M059J (cell line): ENCODE data around the gene GCHFR. TPM values are rescaled to one million over a fixed set of nuclear protein-coding genes. Genes with fewer than 3 reads are reported as not detected.

Experiments
- DNase-seq: peaks from one replicate; pipeline ENCODE4 v3.0.0-alpha.2; 2012; ENCODE audit warnings: low read depth
- total RNA-seq: library from RNA; depleted of rRNA; stranded (reverse); fragments of >200 nt; shearing (Covaris generic); gene quantifications from 2 replicates; pipeline ENCODE4 v1.2.3, GENCODE V29; 2014

The GCHFR gene
- total RNA-seq, 1 experiment from 2014 or later, result 45.9 TPM

DNA sequence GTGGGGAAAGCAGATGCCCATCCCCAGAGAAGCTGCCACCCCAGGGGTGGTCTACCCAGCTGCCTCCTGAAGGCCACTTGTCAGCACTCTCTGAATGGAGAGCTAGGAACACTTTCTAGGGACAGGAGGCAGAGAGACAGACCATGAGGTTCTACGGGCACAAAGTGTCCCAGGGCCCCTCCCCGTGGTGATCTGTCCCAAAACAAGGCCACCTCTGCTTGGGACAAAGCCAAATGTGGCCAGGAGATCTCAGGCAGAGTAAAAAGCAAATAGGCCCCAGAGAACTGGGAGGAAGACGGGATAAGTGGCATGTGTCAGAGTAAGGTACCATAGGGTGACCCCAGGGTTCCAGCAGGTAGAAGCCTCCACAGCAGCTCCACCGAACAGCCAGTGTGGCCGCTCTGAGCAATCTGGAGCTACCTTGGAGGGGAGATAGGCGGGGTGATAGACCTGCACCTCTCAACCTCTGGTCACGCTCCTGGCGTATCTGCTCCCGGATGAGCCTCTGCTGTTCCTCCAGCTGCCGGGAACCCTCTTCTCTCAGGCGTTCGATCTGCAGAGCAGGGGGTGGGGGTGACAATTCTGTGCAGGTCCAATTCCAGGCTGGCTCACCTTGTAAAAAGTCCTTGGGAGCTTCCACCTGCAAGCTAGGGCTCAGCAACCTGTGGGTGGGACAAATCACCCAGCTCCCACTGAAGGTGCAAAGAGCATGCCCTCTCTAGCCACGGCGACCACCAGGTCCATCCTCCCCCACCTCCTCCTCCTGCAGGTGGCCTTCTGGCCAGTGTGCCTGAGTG lies 12.1 kb downstream of the GCHFR start:
- no peak for DNase-seq

GRCh38 chr15:40776537-40777141 lies 12.8 kb downstream of the GCHFR start:
- DNase-seq, result peak; percentile 88

GRCh38 chr15:40782609-40783227 lies 18.9 kb downstream of the GCHFR start:
- peak; percentile 65 for DNase-seq

- DNase-seq, result no peak
Observed at GRCh38 chr15:40785164-40785563, 21.3 kb downstream of the GCHFR start.

- DNase-seq, result no peak
Observed at GRCh38 chr15:40785814-40786213, 21.9 kb downstream of the GCHFR start.

DNA sequence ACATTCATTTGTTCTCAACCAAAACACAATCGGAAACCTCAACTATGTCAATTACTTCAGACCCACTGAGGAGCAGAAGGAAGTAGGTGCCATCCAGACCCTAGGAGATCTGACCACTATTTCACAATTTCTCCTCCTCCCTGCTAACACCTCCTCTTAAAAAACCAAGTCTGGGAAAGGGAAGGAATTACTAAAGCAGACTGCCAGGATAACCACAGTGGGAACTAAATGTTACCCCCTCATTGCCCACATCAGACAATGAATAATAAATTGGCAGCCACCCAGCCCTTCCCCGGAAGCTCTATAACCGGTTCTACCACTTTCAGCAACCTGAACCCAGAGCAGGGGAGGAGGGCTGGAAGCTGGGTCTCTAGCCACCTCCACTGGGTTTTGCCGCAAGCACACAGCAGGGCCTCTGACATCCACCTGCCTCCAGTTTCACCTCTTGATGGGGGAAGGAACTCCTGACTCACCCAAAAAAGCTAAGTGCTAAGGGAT lies 23.5 kb downstream of the GCHFR start:
- DNase-seq, result peak; percentile 92

GRCh38 chr15:40787991-40788390 lies 24.1 kb downstream of the GCHFR start:
- peak; percentile 7 for DNase-seq

GRCh38 chr15:40789119-40789518 lies 25.3 kb downstream of the GCHFR start:
- no peak for DNase-seq

DNA sequence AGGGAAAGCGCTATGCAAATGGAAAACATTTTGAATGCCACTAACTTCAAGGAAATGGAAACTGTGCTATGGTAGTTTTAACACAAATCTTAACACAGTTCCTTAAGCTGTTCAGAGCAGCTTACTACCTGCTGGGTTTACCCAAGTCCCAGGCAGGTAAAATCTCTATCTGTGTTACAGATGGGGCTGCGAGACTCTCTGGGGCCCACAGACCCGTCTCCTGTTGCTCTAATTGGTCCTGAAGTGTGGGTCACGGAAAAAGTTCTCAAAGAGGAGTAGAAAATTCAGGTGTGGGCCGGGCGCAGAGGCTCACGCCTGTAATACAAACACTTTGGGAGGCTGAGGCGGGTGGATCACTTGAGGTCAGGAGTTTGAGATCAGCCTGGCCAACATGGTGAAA lies 26.1 kb downstream of the GCHFR start:
- DNase-seq, result no peak

GRCh38 chr15:40790718-40791117 lies 26.9 kb downstream of the GCHFR start:
- peak; percentile 50 for DNase-seq

DNA sequence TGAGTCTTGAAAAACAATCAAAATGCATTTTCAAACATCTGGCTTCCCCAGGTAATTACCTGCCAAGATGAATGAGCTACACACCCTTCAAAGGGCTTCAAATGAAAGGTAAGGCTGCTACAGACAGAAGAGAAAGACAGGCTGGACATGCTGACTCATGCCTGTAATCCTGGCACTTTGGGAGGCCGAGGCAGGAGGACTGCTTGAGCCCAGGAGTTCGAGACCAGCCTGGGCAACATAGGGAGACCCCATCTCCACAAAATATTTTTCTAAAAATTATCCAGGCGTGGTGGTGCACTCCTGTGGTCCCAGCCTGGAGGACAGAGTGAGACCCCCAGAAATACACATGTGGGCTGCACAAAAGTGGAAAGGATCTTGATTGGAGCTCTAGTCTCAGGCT lies 28.5 kb downstream of the GCHFR start:
- DNase-seq, result no peak

DNA sequence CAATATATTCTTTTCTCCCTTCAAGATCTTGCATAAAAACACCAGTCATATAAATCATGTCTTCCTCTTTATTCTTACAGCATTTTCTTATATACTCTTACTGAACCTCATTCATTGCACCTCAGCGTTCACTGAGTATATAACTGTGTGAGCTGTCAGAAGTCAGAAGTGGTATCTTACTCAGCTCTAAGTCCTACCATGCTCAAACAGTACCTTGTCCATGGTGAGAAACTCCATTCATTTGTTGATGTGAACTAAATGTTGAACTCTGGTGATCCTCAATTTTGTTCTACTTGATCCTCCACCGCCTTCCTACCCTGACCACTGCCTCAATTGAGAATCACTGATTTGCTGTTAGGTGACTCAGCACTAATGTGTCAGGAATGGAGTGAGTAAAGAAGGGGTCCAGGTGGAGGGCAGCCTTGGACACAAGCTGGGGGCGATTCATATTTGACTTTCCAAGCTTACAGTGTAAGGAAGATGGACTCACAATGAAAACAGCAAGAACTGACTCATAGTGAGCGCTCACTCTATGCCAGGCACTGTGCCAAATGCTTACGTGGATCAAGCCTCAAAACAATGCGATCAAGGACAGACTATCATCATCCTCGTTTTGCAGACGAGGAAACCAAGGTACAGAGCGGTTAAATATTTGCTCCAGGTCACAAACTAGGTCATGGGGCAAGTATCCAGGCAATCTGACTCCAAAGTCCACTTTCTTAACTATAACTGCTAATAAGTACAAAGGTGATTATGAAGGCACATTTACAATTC lies 29.5 kb downstream of the GCHFR start:
- DNase-seq, result peak; percentile 94

DNA sequence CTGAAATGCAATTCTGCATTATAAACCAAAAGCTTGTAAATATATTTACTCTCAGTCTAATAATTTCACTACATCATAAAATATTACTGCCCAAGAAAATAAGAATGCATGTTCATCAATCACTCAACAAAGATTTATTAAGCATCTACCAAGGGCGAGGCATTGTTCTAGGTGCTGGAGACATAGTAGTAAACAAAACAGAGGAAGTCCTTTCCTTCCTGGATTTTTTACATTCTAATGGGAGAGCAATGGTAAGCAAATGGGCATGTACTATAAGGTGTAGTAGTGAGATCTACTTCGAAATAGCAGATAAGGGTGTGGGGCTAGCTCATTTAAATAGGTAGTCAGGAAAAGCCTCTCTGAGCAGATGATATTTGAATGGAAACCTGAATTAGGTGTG lies 32.2 kb downstream of the GCHFR start:
- DNase-seq, result no peak

- DNase-seq, result no peak
Observed at GRCh38 chr15:40796512-40796911, 32.6 kb downstream of the GCHFR start.

- no peak for DNase-seq
Observed at GRCh38 chr15:40799523-40799922, 35.7 kb downstream of the GCHFR start.

GRCh38 chr15:40803076-40803475 lies 39.2 kb downstream of the GCHFR start:
- DNase-seq, result no peak

GRCh38 chr15:40803688-40804087 lies 39.8 kb downstream of the GCHFR start:
- no peak for DNase-seq

- no peak for DNase-seq
Observed at GRCh38 chr15:40806672-40807027, 42.8 kb downstream of the GCHFR start.

DNA sequence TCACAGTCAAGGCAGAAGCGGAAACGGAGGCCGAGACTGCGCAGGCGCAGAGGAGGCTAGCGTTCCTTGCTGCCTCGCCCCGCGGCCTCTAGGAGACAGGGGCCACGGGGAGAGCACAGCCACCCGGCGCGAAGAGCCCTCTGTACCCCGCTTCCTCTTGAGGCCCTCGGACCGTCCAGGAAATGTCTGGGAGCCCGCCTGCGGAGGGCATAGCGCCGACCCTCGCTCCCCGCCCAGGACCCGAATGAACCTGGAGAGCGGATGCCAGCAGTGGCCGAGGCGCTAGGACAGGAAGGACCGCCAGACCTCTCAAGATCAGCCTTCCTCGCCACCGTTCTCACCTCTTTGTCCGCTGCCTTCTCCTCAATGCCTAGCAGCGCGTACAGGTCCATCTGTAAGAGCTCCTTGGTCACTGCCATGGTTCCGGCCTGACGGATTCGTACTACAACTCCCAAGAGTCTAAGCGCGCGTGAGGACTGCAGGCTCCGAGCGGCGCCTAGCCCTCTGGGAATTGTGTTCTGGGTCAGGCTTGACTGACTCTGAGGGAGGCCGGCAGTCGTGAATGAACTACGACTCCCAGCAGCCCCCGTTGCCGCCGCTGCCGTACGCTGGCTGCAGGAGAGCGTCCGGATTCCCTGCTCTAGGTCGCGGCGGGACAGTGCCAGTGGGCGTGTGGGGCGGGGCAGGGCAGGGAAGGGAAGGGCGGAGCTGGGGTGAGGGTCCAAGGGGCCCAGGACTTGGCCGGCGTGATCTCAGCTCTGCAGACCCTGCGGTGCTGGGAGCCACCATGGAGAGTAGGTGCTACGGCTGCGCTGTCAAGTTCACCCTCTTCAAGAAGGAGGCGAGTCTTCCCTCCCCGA lies 43.4 kb downstream of the GCHFR start, which contains the start of the genes DNAJC17 and ZFYVE19:
DNAJC17 (minus strand) TSS at position 446 of the 860 bp plus-strand sequence; CDS start at position 419, 27 bp downstream.
ZFYVE19 (plus strand) TSS at position 62 of the 860 bp plus-strand sequence; CDS start at position 563, 501 bp downstream.
- peak; percentile 98 for DNase-seq

- DNase-seq, result peak; percentile 27
Observed at GRCh38 chr15:40807888-40808461, 44.1 kb downstream of the GCHFR start.
